ENCODE results near the gene RDH16. TPM values are rescaled to one million over a fixed set of nuclear protein-coding genes. Genes with fewer than 3 reads are reported as not detected.

RDH16 gene
- total RNA-seq, 1 experiment from 2014 or later = 0.39 TPM

DNA sequence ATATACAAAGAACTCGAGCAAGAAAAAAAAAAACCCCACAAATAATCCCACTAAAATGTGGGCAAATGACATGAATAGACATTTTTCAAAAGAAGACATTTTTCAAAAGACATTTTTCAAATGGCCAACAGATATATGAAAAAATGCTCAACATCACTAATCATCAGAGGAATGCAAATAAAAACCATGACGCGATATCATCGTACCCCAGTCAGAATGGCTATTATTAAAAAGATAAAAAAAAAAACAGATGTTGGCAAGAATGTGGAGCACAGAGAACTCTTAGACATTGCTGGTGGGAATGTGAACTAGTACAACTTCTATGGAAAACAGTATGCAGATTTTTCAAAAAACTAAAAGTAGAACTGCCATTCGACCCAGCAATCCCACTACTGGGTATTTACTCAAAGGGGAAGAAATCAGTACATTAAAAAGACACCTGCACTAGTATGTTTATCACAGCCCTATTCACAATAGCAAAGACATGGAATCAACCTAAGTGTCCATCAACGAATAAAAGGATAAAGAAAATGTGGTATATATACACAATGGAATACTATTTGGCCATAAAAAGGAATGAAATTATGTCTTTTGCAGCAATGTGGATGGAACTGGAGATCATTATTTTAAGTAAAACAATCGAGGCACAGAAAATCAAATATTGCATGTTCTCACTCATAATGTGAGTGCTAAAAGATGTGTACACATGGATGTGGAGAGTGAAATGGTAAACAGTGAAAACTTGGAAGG is 32.6 kb upstream of the RDH16 start:
- no peaks in the 10 kb centered on the region for H3K9me3 Mint-ChIP-seq
- H3K27ac ChIP-seq (ENCODE audit: insufficient read length, low read depth, low read length) = no peak overlapping the region

More for the DNA sequence above, 32.6 kb upstream of the RDH16 start:
- Histone ChIP-seq H2BK12ac (ENCODE audit: insufficient read length, low read depth, low read length) (no peak overlapping the region), H3T11ph (ENCODE audit: low read length) (no peak overlapping the region), H4K20me1 (ENCODE audit: control insufficient read depth, insufficient read depth, insufficient read length) (no peaks in the 10 kb centered on the region), H3K14ac (ENCODE audit: insufficient read depth, low read length) (no peak overlapping the region), H3K18ac (ENCODE audit: insufficient read length, low read depth, low read length) (no peak overlapping the region), H2BK20ac (ENCODE audit: low read depth, low read length, poor library complexity, severe bottlenecking) (no peak overlapping the region), H3K27me3 (ENCODE audit: insufficient read depth, low read length) (no peaks in the 10 kb centered on the region), H2BK120ac (ENCODE audit: low read depth, low read length, poor library complexity, severe bottlenecking) (no peak overlapping the region), H3K4ac (ENCODE audit: low read depth, low read length) (no peak overlapping the region), H2AK5ac (ENCODE audit: insufficient read length, low read length) (no peak overlapping the region), H3K79me2 (ENCODE audit: insufficient read depth, low read length) (no peaks in the 10 kb centered on the region), H3K9me3 (ENCODE audit: control insufficient read depth, low read depth, low read length) (no peaks in the 10 kb centered on the region), H4K5ac (ENCODE audit: insufficient read length, low read depth, low read length) (no peak overlapping the region), H2BK5ac (ENCODE audit: insufficient read length, low read length) (no peak overlapping the region), H3K4me2 (ENCODE audit: insufficient read depth, insufficient read length, low read length) (no peak overlapping the region), H2BK15ac (ENCODE audit: low read depth, low read length) (no peak overlapping the region), H3K79me1 (ENCODE audit: insufficient read depth, low read depth, low read length, poor library complexity, severe bottlenecking) (no peaks in the 10 kb centered on the region), H3K4me1 (ENCODE audit: insufficient read depth, low read length) (peaks cover 3% of the 10 kb centered on the region; the same call in 1 of the 2 replicates), H4K8ac (replicated peaks; ENCODE audit: insufficient read length, low read depth, low read length) (no peak overlapping the region), H4K91ac (ENCODE audit: insufficient read length, low read depth, low read length) (no peak overlapping the region), H3K23me2 (ENCODE audit: insufficient read length, low read depth, low read length, poor library complexity, severe bottlenecking) (no peaks in the 10 kb centered on the region), H3K56ac (ENCODE audit: insufficient read length, low read depth, low read length) (no peak overlapping the region), H3K23ac (ENCODE audit: insufficient read length, low read depth, low read length) (no peak overlapping the region), H2AFZ (ENCODE audit: low read length) (no peak overlapping the region), H3K9ac (ENCODE audit: extremely low read depth, insufficient read length, low read length) (no peak overlapping the region)
- peaks cover 1% of the 10 kb centered on the region; the same call in 1 of the 2 replicates for H3K27me3 Mint-ChIP-seq (ENCODE audit: low read depth)
- no CpG with 5 or more reads among the region's 7 CpGs for WGBS (ENCODE audit: extremely low coverage, insufficient read length, low lambda C conversion rate)
- H3K4me1 Mint-ChIP-seq = peaks cover 18 to 26% of the 10 kb centered on the region in 2 experiments
- TF ChIP-seq, protein P1, sequence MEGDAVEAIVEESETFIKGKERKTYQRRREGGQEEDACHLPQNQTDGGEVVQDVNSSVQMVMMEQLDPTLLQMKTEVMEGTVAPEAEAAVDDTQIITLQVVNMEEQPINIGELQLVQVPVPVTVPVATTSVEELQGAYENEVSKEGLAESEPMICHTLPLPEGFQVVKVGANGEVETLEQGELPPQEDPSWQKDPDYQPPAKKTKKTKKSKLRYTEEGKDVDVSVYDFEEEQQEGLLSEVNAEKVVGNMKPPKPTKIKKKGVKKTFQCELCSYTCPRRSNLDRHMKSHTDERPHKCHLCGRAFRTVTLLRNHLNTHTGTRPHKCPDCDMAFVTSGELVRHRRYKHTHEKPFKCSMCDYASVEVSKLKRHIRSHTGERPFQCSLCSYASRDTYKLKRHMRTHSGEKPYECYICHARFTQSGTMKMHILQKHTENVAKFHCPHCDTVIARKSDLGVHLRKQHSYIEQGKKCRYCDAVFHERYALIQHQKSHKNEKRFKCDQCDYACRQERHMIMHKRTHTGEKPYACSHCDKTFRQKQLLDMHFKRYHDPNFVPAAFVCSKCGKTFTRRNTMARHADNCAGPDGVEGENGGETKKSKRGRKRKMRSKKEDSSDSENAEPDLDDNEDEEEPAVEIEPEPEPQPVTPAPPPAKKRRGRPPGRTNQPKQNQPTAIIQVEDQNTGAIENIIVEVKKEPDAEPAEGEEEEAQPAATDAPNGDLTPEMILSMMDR (conservative IDR thresholded peaks at IDR 0.05) = no peak
- peaks cover 0 to 1% (median 0%) of the 10 kb centered on the region in 3 experiments; a peak in 2 of 7 replicates for H3K36me3 Mint-ChIP-seq (ENCODE audit: insufficient read depth in 1 of 3, low read depth in 3 of 3)
- H3K4me3 Mint-ChIP-seq = no peak overlapping the region; a peak in 1 of 5 replicates
- DNase-seq = no peak
- no peak overlapping the region for H3K27ac Mint-ChIP-seq
